GM12874 (cell line): ENCODE data around the gene LIN7A.

Experiments used
- TF ChIP-seq, protein P1 (sequence below): IDR thresholded peaks from 2 replicates; pipeline ENCODE4 v1.5.1; 2011; ENCODE audit warnings: low read depth, mild to moderate bottlenecking, control low read depth, low read length, moderate library complexity; ENCODE audit not compliant: insufficient read depth

LIN7A gene

DNA sequence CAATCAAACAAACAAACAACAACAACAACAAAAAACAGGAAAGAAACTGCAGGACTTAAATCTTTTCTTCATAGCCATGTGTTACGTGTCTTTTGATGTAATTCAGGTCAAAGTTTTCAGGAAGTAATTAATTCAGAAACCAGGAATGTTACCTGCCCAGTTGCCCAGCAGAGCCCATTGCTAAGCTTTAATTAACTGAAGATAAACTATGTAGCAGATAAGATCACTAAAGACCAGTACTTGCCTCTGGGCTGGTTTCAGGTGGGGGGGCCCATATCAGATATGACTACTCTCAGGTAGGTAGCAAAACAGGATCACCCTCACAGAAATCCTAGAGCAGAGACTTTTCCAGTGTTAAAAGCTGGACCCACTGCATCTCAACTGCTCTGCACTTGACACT, 69.2 kb downstream of the LIN7A start:
- TF ChIP-seq, protein P1, sequence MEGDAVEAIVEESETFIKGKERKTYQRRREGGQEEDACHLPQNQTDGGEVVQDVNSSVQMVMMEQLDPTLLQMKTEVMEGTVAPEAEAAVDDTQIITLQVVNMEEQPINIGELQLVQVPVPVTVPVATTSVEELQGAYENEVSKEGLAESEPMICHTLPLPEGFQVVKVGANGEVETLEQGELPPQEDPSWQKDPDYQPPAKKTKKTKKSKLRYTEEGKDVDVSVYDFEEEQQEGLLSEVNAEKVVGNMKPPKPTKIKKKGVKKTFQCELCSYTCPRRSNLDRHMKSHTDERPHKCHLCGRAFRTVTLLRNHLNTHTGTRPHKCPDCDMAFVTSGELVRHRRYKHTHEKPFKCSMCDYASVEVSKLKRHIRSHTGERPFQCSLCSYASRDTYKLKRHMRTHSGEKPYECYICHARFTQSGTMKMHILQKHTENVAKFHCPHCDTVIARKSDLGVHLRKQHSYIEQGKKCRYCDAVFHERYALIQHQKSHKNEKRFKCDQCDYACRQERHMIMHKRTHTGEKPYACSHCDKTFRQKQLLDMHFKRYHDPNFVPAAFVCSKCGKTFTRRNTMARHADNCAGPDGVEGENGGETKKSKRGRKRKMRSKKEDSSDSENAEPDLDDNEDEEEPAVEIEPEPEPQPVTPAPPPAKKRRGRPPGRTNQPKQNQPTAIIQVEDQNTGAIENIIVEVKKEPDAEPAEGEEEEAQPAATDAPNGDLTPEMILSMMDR = no peak

DNA sequence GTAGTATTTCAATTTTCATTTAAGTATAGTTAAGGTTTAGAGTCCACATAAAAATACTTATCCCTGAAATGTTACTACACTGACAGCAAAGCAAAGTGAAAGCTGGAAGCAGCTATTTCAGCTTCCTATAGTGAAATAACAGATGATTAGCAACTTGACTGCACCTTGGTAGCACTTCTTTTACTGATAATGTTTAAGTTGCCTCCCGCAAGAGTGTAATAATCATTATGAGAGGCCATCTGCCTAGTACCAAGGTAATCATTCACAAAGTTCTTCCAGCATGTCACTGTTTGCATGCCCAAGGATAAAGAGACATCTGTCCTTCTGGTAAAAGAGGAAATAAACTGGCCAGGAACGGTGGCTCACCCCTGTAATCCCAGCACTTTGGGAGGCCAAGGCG, 69.8 kb downstream of the LIN7A start:
- TF ChIP-seq, protein P1 = no peak

DNA sequence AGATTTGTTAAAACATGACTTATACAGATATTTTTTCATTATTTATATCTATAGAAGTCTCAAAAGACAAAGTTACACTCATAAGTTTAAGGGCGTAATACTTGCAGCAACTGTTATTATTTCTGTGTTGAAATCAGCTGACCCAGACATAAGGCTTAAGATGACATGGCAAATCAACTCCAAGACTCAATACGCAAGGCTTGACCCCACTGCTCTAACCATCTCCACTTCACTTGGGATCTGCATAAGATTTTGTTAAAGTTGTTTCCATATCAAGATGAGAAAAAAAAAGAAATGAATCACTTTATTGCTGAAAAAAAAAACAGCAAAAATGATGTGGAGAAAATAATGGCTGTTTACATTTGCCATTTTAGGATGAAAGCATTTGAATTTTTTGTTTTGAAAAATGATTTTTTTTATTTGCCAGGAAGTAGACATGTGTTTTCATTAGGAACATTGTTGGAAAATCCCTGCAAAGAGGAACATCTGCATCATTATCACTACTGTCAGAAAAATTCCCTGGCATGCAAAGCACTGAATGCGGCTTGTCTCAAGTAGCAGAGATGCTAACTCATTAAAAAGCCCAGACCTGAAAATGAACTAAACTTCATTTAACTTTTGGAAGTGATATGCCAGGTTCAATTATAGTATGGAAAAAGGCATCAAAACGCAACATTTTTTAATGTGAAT, 73.5 kb downstream of the LIN7A start:
- TF ChIP-seq, protein P1 = no peak

DNA sequence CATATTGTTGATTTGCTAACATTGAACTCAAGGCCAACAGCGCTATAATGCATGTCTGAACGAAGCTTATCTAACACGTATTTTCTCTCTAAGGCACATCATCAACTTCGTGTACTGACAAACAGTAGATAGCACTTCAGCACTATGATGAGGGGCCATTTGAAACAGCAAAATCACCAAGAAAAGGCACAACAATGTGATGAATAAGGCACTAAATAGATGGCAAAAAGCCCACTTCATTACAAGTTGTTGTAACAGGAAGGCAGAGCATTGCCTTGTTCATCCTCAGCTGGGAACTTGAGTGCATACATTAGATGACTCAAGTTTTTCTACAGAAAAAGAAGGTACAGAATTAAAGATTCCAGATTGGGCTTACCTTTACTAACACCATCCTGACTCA, 75.2 kb downstream of the LIN7A start:
- TF ChIP-seq, protein P1 = no peak

DNA sequence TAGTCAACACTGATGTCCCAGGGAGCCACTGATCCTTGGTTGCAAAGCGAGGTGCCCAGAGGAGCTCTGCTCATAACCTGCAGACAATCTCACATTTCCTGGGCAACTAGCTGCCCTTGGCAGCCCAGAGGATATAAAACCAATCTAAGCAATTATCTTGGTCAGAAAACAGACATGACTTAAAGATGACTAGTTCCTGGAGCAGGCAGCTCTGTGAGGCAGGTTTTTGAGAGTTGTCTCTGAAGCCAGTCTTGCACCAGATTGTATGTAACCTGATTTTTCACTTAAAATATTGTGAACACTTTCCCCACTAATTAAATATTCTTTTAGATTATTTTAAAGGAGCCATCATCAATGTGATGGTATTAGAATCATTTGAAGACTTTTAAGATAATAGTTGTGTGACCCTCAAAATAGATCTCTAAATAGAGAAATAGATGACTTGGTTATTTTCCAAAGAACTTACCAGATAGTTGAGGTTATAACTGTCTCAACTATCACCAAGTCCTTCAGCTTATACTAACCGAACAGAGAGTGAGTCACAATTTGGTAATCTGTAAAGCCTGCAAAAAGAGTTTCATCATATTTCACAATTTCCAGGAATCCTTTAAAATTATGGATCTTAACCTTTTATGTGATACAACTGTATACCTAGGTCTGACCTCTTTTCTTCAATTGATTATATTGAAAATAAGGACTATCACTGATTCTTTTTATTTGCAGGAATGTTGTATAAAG, 75.9 kb downstream of the LIN7A start:
- TF ChIP-seq, protein P1 = no peak

DNA sequence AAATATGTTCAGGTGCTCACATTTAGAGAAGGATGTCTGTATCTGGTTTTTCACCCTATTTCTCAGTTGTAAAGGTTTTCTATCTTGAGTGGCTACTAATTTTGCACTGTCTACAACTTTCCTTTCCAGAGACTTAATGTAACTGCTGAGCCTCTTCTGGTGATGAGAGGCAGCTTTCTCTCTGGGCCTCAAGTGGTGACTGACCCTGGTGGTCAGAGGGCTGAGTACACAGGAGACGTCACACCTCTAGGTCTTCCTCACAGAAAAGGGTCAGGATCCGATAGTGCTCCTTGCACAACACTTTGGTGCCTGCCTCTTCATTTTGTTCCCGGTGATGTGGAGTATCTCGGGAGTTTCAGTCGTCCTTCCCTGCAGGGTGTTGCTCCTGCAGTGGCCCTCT, 76.8 kb downstream of the LIN7A start:
- TF ChIP-seq, protein P1 = no peak

DNA sequence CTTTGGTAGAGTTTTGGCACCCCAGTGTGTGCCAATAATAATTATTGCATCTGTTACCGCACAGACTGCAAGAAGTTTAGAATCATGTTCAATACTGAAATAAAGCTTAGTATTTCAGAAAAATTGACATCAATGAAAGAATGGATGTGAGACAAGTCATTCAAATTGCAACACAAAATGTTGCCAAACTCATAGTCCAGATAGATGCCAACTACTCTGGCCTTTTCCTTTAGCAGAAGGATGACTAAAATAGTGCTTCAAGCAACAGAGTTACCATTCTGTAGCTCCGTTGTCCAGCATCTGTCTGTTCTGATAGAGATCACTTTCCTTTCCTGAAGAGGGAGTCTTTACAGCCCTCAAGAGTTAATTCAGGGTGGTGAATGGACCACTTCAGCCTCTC, 77.5 kb downstream of the LIN7A start:
- TF ChIP-seq, protein P1 = no peak
